Nephron progenitor cell (in vitro differentiated cells): Measurements from ENCODE around the gene MTRR.
A peak's percentile ranks its signal among the peaks of the same experiment; 100 is the strongest.

ENCODE experiments used
- DNase-seq: peaks from one replicate; pipeline ENCODE4 v3.0.0; 2021
- H3K27ac Mint-ChIP-seq: 2 replicates; pipeline ENCODE4 v1.8.0; 2021; ENCODE audit warnings: mild to moderate bottlenecking, moderate library complexity, mixed read lengths
- H3K27me3 Mint-ChIP-seq: 2 replicates; pipeline ENCODE4 v1.8.0; 2021; ENCODE audit warnings: mild to moderate bottlenecking, low read depth, mixed read lengths; ENCODE audit not compliant: poor library complexity
- H3K36me3 Mint-ChIP-seq: 2 replicates; pipeline ENCODE4 v1.8.0; 2021; ENCODE audit warnings: low read depth, mixed read lengths
- H3K4me1 Mint-ChIP-seq: 2 replicates; pipeline ENCODE4 v1.8.0; 2021; ENCODE audit warnings: mixed read lengths
- H3K4me3 Mint-ChIP-seq: 2 replicates; pipeline ENCODE4 v1.8.0; 2021; ENCODE audit warnings: mild to moderate bottlenecking, moderate library complexity, mixed read lengths
- H3K9me3 Mint-ChIP-seq: 2 replicates; pipeline ENCODE4 v1.8.0; 2021; ENCODE audit warnings: mild to moderate bottlenecking, moderate library complexity, mixed read lengths
- CTCF ChIP-seq: fragments of 200-600 bp; sonication (generic); IDR thresholded peaks from 2 replicates; pipeline ENCODE4 v1.5.0; 2021; ENCODE audit warnings: antibody characterized with exemption

MTRR gene

GRCh38 chr5:7916171-7916804, 47.3 kb downstream of the MTRR start:
- H3K4me1 Mint-ChIP-seq = peaks cover 18% of the 10 kb centered on the region
- H3K27me3 Mint-ChIP-seq = no peaks in the 10 kb centered on the region
- H3K27ac Mint-ChIP-seq = peak overlapping the region; percentile 63
- H3K9me3 Mint-ChIP-seq = peaks cover 44% of the 10 kb centered on the region
- no peak overlapping the region for H3K4me3 Mint-ChIP-seq
- no peak for DNase-seq
- peaks cover 19% of the 10 kb centered on the region for H3K36me3 Mint-ChIP-seq
- TF ChIP-seq CTCF = no peak

GRCh38 chr5:7917130-7918123, 48.5 kb downstream of the MTRR start:
- Mint-ChIP-seq H3K4me3 (no peak overlapping the region), H3K27me3 (no peaks in the 10 kb centered on the region), H3K36me3 (peaks cover 10% of the 10 kb centered on the region), H3K9me3 (peaks cover 36% of the 10 kb centered on the region), H3K27ac (no peak overlapping the region), H3K4me1 (peaks cover 18% of the 10 kb centered on the region)
- no peak for TF ChIP-seq CTCF
- no peak for DNase-seq

- H3K36me3 Mint-ChIP-seq = no peaks in the 10 kb centered on the region
- H3K27ac Mint-ChIP-seq = no peak overlapping the region
- no peak for TF ChIP-seq CTCF
- no peak overlapping the region for H3K4me3 Mint-ChIP-seq
- peaks cover 15% of the 10 kb centered on the region for H3K27me3 Mint-ChIP-seq
- no peak for DNase-seq
- H3K4me1 Mint-ChIP-seq = peaks cover 6% of the 10 kb centered on the region
- peaks cover under 1% of the 10 kb centered on the region for H3K9me3 Mint-ChIP-seq
These were observed 57.2 kb downstream of the MTRR start for GRCh38 chr5:7925961-7926695.

- H3K9me3 Mint-ChIP-seq = peaks cover 4% of the 10 kb centered on the region
- H3K27ac Mint-ChIP-seq = no peak overlapping the region
- TF ChIP-seq CTCF = no peak
- H3K4me3 Mint-ChIP-seq = no peak overlapping the region
- H3K27me3 Mint-ChIP-seq = peaks cover 15% of the 10 kb centered on the region
- no peaks in the 10 kb centered on the region for H3K36me3 Mint-ChIP-seq
- DNase-seq = no peak
- H3K4me1 Mint-ChIP-seq = peaks cover 6% of the 10 kb centered on the region
These were observed 57.8 kb downstream of the MTRR start for GRCh38 chr5:7926720-7927119.

- TF ChIP-seq CTCF = peak; percentile 82
- Mint-ChIP-seq H3K9me3 (peaks cover 10% of the 10 kb centered on the region), H3K27me3 (peaks cover 15% of the 10 kb centered on the region), H3K36me3 (no peaks in the 10 kb centered on the region), H3K4me1 (peaks cover 6% of the 10 kb centered on the region), H3K27ac (no peak overlapping the region), H3K4me3 (no peak overlapping the region)
- DNase-seq = peak; percentile 71
These were observed 58.8 kb downstream of the MTRR start for GRCh38 chr5:7927466-7928375.
